ENCODE measurements around the gene ELAVL4.

- no peak for TF ChIP-seq EZH2 (IDR thresholded peaks at IDR 0.05)
- no peak for TF ChIP-seq CTCF (IDR thresholded peaks at IDR 0.05 in 2 of 3, conservative IDR thresholded peaks at IDR 0.05 in 1 of 3; ENCODE audit: borderline replicate concordance in 1 of 3, insufficient read depth in 1 of 3, low read depth in 2 of 3, low read length in 2 of 3)
- TF ChIP-seq ZNF274 (IDR thresholded peaks at IDR 0.05; ENCODE audit: low read depth, low read length): no peak
- TF ChIP-seq POLR2A (IDR thresholded peaks at IDR 0.05; ENCODE audit: borderline replicate concordance, extremely low read depth, insufficient read depth, insufficient read length): no peak
- no peak for TF ChIP-seq EGR1 (IDR thresholded peaks at IDR 0.05; ENCODE audit: low read depth)
- TF ChIP-seq SIN3A (IDR thresholded peaks at IDR 0.05; ENCODE audit: low read depth): no peak
- no peak for TF ChIP-seq POLR2AphosphoS5 (IDR thresholded peaks at IDR 0.05; ENCODE audit: low read depth, low read length)
- TF ChIP-seq SP1 (IDR thresholded peaks at IDR 0.05; ENCODE audit: low read depth): no peak
- TF ChIP-seq RAD21 (IDR thresholded peaks at IDR 0.05; ENCODE audit: low read depth): no peak
- TF ChIP-seq MAX (IDR thresholded peaks at IDR 0.05): no peak
- no peak for TF ChIP-seq REST (IDR thresholded peaks at IDR 0.05; ENCODE audit: low read depth)
Measured at GRCh38 chr1:50148142-50148923, 39.6 kb downstream of the ELAVL4 start.

Data from HCT116 (cell line).